ENCODE data around the gene BANP.

DNA sequence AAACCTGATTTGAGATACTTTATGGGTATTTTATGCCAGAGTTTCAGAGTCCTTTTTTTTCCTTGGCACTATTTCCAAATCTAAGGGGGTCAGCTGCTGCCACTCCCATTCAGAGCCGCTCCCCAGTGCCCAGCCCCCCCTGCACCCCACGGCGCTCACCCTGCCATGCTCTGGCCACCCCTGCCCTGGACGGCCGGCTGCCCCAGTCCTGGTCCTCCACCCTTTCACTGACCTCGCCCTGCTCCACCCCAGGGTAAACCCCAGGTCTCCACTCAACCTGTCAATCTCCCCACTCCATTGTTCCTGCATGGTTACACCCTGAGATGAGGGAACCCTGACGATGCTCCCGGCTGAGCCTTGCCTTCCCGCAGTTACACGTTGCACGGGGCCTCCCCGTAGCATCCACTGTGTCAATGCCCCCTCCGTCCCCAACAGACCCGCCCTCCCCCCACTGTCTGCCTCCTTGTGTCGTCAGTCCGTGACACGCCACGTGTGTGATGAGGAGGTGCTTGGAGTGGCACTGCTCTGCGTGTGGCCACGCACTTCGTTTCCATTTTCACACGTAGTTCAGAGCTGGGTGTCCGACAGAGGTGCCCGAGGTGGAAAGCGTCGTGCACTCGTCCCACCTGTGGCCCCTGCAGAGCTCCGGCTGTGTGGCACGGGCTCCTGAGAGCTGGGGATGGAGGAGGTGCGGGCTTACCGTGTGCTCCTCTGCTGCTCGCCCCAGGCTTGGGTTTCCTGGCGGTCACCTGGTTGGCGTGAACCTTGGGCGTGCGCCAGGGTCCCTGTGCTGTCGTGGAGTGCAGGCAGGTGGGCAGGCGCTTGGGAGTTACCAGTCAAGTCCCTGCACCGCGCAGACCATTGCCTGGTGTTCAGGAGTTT lies 116.5 kb downstream of the BANP start:
- TF ChIP-seq EZH2 (IDR thresholded peaks at IDR 0.05), result no peak
- no peak for TF ChIP-seq EZH2phosphoT487 (IDR thresholded peaks at IDR 0.05)

Data from neural progenitor cell (in vitro differentiated cells).